ENCODE measurements around the gene BIRC7.

The BIRC7 gene

DNA sequence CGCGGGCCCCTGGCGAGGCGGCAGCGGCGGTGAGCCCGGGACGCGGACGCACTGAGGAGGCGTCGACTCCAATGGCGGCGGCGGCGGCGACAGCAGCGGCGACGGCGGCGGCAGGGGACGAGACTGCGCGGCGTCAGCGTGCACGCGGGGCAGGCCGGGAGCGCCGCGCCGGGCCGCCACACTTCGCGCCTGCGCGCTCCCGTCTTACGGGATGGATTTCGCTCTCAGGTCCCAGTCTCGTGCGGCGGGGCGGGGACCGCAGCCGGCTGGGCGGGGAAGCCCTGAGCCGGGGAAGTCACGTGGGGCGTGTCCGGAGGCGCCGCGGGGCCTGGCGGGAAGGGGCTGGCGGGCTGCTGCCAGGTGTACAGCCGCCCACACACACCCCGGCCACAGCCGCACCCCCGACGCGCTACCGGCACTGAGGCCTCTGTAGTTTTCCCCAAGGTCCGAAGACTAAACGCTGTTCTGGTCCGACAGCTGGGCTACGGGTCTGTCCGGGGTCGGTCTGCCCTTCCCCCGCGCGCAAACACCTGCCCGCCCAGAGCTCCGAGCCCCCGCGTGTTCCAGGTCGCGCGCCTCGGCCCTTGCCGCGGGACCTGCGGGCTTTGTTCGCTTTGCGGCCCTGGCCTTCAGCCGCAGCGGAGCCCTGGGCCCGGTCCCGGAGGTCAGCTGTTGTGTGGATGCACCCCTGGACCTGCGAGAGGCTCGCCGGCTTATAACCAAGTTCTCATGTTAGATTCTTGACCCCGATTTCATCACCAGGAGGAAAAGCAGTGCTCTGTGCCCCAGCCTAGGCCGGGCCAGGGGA is 19.5 kb upstream of the BIRC7 start, which contains the start of gene YTHDF1:
TSS of gene YTHDF1 (minus strand) at position 91 of the 808 bp plus-strand sequence. CDS start 239 bp downstream, outside the sequence.
- Histone ChIP-seq H3K36me3 (ENCODE audit: control insufficient read depth, insufficient read depth, low read length) (peaks cover 6% of the 10 kb centered on the region), H2BK15ac (replicated peaks; ENCODE audit: low read depth) (no peak within 1 kb of the TSS), H4K5ac (ENCODE audit: low read length) (no peak within 1 kb of the TSS), H2BK5ac (ENCODE audit: low read length) (peak within 1 kb of the TSS; percentile 17), H3K23ac (ENCODE audit: low read length) (no peak within 1 kb of the TSS), H3K18ac (ENCODE audit: low read length) (peak within 1 kb of the TSS; percentile 88), H2AK5ac (ENCODE audit: low read length) (no peak within 1 kb of the TSS), H3K27ac (ENCODE audit: low read depth, low read length) (peak within 1 kb of the TSS; percentile 73), H3K27me3 (ENCODE audit: insufficient read depth, low read length, poor library complexity) (no peaks in the 10 kb centered on the region), H3K4me2 (ENCODE audit: low read length) (peak within 1 kb of the TSS; percentile 88), H3K4me1 (ENCODE audit: control insufficient read depth, low read depth, low read length) (peaks cover 5% of the 10 kb centered on the region), H3K79me1 (ENCODE audit: low read length) (peaks cover 8% of the 10 kb centered on the region), H3K79me2 (ENCODE audit: control insufficient read depth, insufficient read depth, low read length) (peaks cover 41% of the 10 kb centered on the region), H3K4ac (ENCODE audit: low read depth, low read length) (peak within 1 kb of the TSS; percentile 61), H3K56ac (ENCODE audit: low read length) (peak within 1 kb of the TSS; percentile 91), H2BK120ac (ENCODE audit: low read depth, low read length) (peak within 1 kb of the TSS; percentile 49), H4K8ac (ENCODE audit: low read depth, low read length) (no peak within 1 kb of the TSS), H3K4me3 (ENCODE audit: low read length) (peak within 1 kb of the TSS; percentile 95), H3K9ac (ENCODE audit: low read length) (peak within 1 kb of the TSS; percentile 98)
- WGBS (ENCODE audit: extremely low coverage, insufficient coverage, low lambda C conversion rate): no CpG with 5 or more reads among the region's 96 CpGs
- DNase-seq: peak; percentile 97

DNA sequence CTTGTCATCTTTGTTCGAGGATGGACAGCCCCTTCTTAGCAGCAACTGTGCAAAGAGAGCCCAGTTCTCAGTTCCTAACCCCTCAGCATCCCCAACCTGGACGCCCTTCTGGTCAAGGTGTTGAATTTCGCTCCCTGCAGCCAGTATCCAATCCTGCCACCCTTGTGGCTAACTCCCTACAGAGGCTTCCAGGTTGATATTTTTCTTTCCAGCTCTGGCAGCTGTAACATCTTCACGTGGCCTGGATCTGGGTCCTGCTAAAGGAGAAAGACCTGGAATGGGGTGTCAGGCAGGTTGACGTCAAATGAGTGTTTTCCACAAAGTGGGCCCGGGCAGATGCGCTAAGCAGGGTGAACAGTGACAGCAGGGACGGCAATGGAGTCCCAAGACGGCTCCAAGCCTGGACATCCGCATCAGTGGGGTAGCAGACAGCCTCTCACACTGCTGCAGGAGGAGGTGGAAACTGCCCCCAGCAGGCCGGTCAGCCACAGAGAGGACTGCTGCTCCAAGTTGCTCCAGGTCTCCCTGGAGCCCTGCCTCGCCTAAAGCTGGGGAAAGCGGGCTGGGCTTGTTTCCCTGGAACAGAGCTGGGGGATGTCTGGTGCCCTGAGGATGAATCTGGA is 18.7 kb upstream of the BIRC7 start:
- no peak for DNase-seq
- Histone ChIP-seq H3K36me3 (ENCODE audit: control insufficient read depth, insufficient read depth, low read length) (peaks cover 5% of the 10 kb centered on the region), H4K5ac (ENCODE audit: low read length) (no peak overlapping the region), H3K9ac (ENCODE audit: low read length) (peak overlapping the region; percentile 86), H3K4ac (ENCODE audit: low read depth, low read length) (peak overlapping the region; percentile 61), H2BK120ac (ENCODE audit: low read depth, low read length) (no peak overlapping the region), H3K4me3 (ENCODE audit: low read length) (no peak overlapping the region), H3K18ac (ENCODE audit: low read length) (peak overlapping the region; percentile 11), H3K23ac (ENCODE audit: low read length) (no peak overlapping the region), H3K4me2 (ENCODE audit: low read length) (peak overlapping the region; percentile 88), H4K8ac (ENCODE audit: low read depth, low read length) (no peak overlapping the region), H3K79me1 (ENCODE audit: low read length) (peaks cover 8% of the 10 kb centered on the region), H3K27ac (ENCODE audit: low read depth, low read length) (no peak overlapping the region), H3K56ac (ENCODE audit: low read length) (peak overlapping the region; percentile 91), H2AK5ac (ENCODE audit: low read length) (no peak overlapping the region), H3K4me1 (ENCODE audit: control insufficient read depth, low read depth, low read length) (peaks cover 5% of the 10 kb centered on the region), H3K79me2 (ENCODE audit: control insufficient read depth, insufficient read depth, low read length) (peaks cover 34% of the 10 kb centered on the region), H2BK5ac (ENCODE audit: low read length) (no peak overlapping the region), H2BK15ac (replicated peaks; ENCODE audit: low read depth) (no peak overlapping the region), H3K27me3 (ENCODE audit: insufficient read depth, low read length, poor library complexity) (no peaks in the 10 kb centered on the region)
- no CpG with 5 or more reads among the region's 13 CpGs for WGBS (ENCODE audit: extremely low coverage, insufficient coverage, low lambda C conversion rate)

DNA sequence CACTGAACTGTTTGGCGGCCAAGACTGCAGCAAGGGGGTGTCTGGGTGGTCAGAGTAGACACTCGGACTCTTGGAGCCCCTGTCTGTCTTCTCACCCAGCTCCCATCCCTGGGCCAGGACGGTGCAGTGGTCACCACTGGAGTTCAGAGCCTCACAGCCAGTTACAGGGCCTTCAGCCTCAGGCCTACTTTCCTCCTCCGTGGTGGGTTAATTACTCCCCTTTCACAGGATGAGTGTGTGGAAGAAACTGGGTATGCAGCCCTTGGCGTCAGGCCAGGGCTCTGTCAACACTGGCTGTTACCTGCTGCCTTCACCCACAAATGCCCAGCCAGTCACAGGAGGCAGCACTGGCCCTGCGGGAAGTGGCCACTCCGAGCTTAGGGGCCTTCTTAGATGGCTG is 18.0 kb upstream of the BIRC7 start:
- Histone ChIP-seq H3K56ac (ENCODE audit: low read length) (peak overlapping the region; percentile 42), H3K23ac (ENCODE audit: low read length) (no peak overlapping the region), H3K4me2 (ENCODE audit: low read length) (no peak overlapping the region), H3K36me3 (ENCODE audit: control insufficient read depth, insufficient read depth, low read length) (peaks cover 3% of the 10 kb centered on the region), H3K4ac (ENCODE audit: low read depth, low read length) (no peak overlapping the region), H3K4me1 (ENCODE audit: control insufficient read depth, low read depth, low read length) (peaks cover 5% of the 10 kb centered on the region), H4K8ac (ENCODE audit: low read depth, low read length) (no peak overlapping the region), H3K18ac (ENCODE audit: low read length) (no peak overlapping the region), H3K4me3 (ENCODE audit: low read length) (no peak overlapping the region), H4K5ac (ENCODE audit: low read length) (no peak overlapping the region), H3K27ac (ENCODE audit: low read depth, low read length) (no peak overlapping the region), H3K27me3 (ENCODE audit: insufficient read depth, low read length, poor library complexity) (no peaks in the 10 kb centered on the region), H3K79me1 (ENCODE audit: low read length) (peaks cover 6% of the 10 kb centered on the region), H3K79me2 (ENCODE audit: control insufficient read depth, insufficient read depth, low read length) (peaks cover 26% of the 10 kb centered on the region), H2BK120ac (ENCODE audit: low read depth, low read length) (no peak overlapping the region), H2BK15ac (replicated peaks; ENCODE audit: low read depth) (no peak overlapping the region), H3K9ac (ENCODE audit: low read length) (no peak overlapping the region), H2AK5ac (ENCODE audit: low read length) (no peak overlapping the region), H2BK5ac (ENCODE audit: low read length) (no peak overlapping the region)
- no peak for DNase-seq
- no CpG with 5 or more reads among the region's 7 CpGs for WGBS (ENCODE audit: extremely low coverage, insufficient coverage, low lambda C conversion rate)

GRCh38 chr20:63218701-63219446 is 16.8 kb upstream of the BIRC7 start:
- H2BK120ac ChIP-seq (ENCODE audit: low read depth, low read length): no peak overlapping the region
- H3K79me1 ChIP-seq (ENCODE audit: low read length): no peaks in the 10 kb centered on the region
- no peak overlapping the region for H2AK5ac ChIP-seq (ENCODE audit: low read length)
- no peak overlapping the region for H3K4me3 ChIP-seq (ENCODE audit: low read length)
- H3K27me3 ChIP-seq (ENCODE audit: insufficient read depth, low read length, poor library complexity): no peaks in the 10 kb centered on the region
- no peak overlapping the region for H3K56ac ChIP-seq (ENCODE audit: low read length)
- no peak overlapping the region for H4K5ac ChIP-seq (ENCODE audit: low read length)
- no peak for DNase-seq
- H3K18ac ChIP-seq (ENCODE audit: low read length): no peak overlapping the region
- H3K36me3 ChIP-seq (ENCODE audit: control insufficient read depth, insufficient read depth, low read length): no peaks in the 10 kb centered on the region
- H3K4me1 ChIP-seq (ENCODE audit: control insufficient read depth, low read depth, low read length): peaks cover 5% of the 10 kb centered on the region
- no peak overlapping the region for H3K27ac ChIP-seq (ENCODE audit: low read depth, low read length)
- WGBS (ENCODE audit: extremely low coverage, insufficient coverage, low lambda C conversion rate): no CpG with 5 or more reads among the region's 13 CpGs
- H3K23ac ChIP-seq (ENCODE audit: low read length): no peak overlapping the region
- H3K4ac ChIP-seq (ENCODE audit: low read depth, low read length): no peak overlapping the region
- H3K79me2 ChIP-seq (ENCODE audit: control insufficient read depth, insufficient read depth, low read length): peaks cover 18% of the 10 kb centered on the region
- H2BK15ac ChIP-seq (replicated peaks; ENCODE audit: low read depth): no peak overlapping the region
- H2BK5ac ChIP-seq (ENCODE audit: low read length): no peak overlapping the region
- H3K4me2 ChIP-seq (ENCODE audit: low read length): no peak overlapping the region
- H3K9ac ChIP-seq (ENCODE audit: low read length): no peak overlapping the region
- no peak overlapping the region for H4K8ac ChIP-seq (ENCODE audit: low read depth, low read length)

DNA sequence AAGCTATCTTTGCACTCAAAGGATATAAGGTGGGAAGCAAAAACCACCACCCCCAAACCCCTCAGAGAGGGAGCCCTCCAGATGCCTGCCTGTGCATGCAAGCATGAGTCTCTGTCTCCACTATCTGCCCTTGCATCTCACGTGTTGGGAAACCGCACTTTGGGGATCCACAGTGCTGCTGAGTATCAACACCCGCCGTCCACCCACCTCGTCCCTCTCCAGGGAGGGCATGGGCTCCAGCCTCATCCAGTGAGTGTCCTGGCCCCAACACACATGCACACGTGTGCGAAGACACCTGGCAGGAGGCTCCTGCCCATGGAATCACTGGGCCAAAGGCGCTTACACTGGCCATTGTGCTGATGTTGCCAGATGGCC is 16.3 kb upstream of the BIRC7 start:
- H3K56ac ChIP-seq (ENCODE audit: low read length): no peak overlapping the region
- no peak overlapping the region for H4K8ac ChIP-seq (ENCODE audit: low read depth, low read length)
- H2BK5ac ChIP-seq (ENCODE audit: low read length): no peak overlapping the region
- no peak overlapping the region for H3K4me3 ChIP-seq (ENCODE audit: low read length)
- H3K4ac ChIP-seq (ENCODE audit: low read depth, low read length): no peak overlapping the region
- H3K27me3 ChIP-seq (ENCODE audit: insufficient read depth, low read length, poor library complexity): no peaks in the 10 kb centered on the region
- H3K79me1 ChIP-seq (ENCODE audit: low read length): no peaks in the 10 kb centered on the region
- H3K27ac ChIP-seq (ENCODE audit: low read depth, low read length): no peak overlapping the region
- WGBS (ENCODE audit: extremely low coverage, insufficient coverage, low lambda C conversion rate): no CpG with 5 or more reads among the region's 8 CpGs
- H2AK5ac ChIP-seq (ENCODE audit: low read length): no peak overlapping the region
- H3K4me2 ChIP-seq (ENCODE audit: low read length): no peak overlapping the region
- DNase-seq: no peak
- no peak overlapping the region for H2BK120ac ChIP-seq (ENCODE audit: low read depth, low read length)
- no peak overlapping the region for H2BK15ac ChIP-seq (replicated peaks; ENCODE audit: low read depth)
- no peak overlapping the region for H3K9ac ChIP-seq (ENCODE audit: low read length)
- no peak overlapping the region for H3K23ac ChIP-seq (ENCODE audit: low read length)
- no peaks in the 10 kb centered on the region for H3K36me3 ChIP-seq (ENCODE audit: control insufficient read depth, insufficient read depth, low read length)
- peaks cover 5% of the 10 kb centered on the region for H3K4me1 ChIP-seq (ENCODE audit: control insufficient read depth, low read depth, low read length)
- H3K18ac ChIP-seq (ENCODE audit: low read length): no peak overlapping the region
- H3K79me2 ChIP-seq (ENCODE audit: control insufficient read depth, insufficient read depth, low read length): peaks cover 13% of the 10 kb centered on the region
- H4K5ac ChIP-seq (ENCODE audit: low read length): no peak overlapping the region
